Ishikawa (cell line): ENCODE measurements around the gene USHBP1.
A peak's percentile ranks its signal among the peaks of the same experiment; 100 is the strongest.

Experiments used
- CREB1 ChIP-seq: IDR thresholded peaks from 2 replicates; pipeline ENCODE4 v1.6.1; 2012; ENCODE audit warnings: low read depth
- EP300 ChIP-seq: IDR thresholded peaks from 2 replicates; pipeline ENCODE4 v1.6.1; 2012; ENCODE audit warnings: borderline replicate concordance
- RAD21 ChIP-seq: IDR thresholded peaks from 2 replicates; pipeline ENCODE4 v1.6.1; 2012; ENCODE audit warnings: low read depth
- REST ChIP-seq: IDR thresholded peaks from 2 replicates; pipeline ENCODE4 v1.6.1; 2012; ENCODE audit warnings: low read depth, mild to moderate bottlenecking
- TAF1 ChIP-seq: IDR thresholded peaks from 2 replicates; pipeline ENCODE4 v1.6.1; 2012; ENCODE audit warnings: low read depth, mild to moderate bottlenecking
- TCF12 ChIP-seq: IDR thresholded peaks from 2 replicates; pipeline ENCODE4 v1.6.1; 2012; ENCODE audit warnings: low read depth
- YY1 ChIP-seq: IDR thresholded peaks from 2 replicates; pipeline ENCODE4 v1.6.1; 2012; ENCODE audit warnings: low read depth
- TF ChIP-seq, protein P1 (sequence below): IDR thresholded peaks from 2 replicates; pipeline ENCODE4 v1.6.1; 2012

DNA sequence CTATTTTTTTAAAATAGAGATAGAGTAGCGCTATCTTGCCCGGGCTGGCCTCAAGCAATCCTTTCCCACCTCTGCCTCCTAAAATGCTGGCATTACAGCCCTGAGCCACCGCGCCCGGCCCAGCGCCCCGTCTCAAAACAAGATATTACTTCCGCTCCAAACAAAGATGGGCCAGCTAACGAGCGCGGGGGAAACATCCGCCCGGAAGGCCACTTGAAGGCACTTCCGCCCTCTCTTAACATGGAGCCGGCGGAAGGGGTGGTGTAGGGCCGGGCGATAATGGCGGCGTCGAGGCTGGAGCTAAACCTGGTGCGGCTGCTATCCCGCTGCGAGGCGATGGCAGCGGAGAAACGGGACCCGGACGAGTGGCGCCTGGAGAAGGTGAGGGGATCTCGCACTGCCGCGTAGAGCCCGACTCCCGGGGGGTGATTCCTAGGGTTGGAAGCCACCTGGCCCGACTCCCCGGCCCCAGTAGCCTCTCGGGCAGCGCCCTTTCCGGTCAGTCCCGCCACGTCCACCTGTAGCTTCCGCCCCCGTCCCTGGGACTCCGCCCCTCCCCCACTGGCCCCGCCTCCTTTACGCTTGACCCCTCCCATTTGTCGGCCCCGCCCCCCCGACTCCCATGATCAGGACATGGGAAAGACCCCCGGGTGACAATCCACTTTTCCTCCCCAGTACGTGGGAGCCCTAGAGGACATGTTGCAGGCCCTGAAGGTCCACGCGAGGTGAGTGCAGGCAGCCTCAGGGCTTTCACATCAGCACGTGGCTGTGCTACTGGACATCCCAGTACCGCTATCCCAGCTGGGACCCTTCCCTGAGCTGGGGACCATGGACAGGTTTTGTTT lies 49.2 kb downstream of the USHBP1 start, which contains the start of gene USE1:
- TF ChIP-seq TCF12 (peak; percentile 80), TAF1 (peak; percentile 97), RAD21 (no peak), REST (no peak), EP300 (peak; percentile 38), CREB1 (no peak; the same call in 1 of the 2 replicates), YY1 (peak; percentile 99)
- TF ChIP-seq, protein P1, sequence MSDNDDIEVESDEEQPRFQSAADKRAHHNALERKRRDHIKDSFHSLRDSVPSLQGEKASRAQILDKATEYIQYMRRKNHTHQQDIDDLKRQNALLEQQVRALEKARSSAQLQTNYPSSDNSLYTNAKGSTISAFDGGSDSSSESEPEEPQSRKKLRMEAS: peak; percentile 78; the same call in 1 of the 2 replicates
